Measurements from ENCODE around the gene ATXN10.
"Not testable (repeated sequence)": the region's sequence is repeated elsewhere in the genome, so short reads cannot be mapped to it uniquely, and the experiment has no call there.

ATXN10 gene

GRCh38 chr22:45656577-45656976 lies 15.1 kb upstream of the ATXN10 start:
- no peak for DNase-seq (ENCODE audit: extremely low read depth, low read depth)
- TF ChIP-seq CTCF (IDR thresholded peaks at IDR 0.05; ENCODE audit: low read depth, low read length), result no peak

DNA sequence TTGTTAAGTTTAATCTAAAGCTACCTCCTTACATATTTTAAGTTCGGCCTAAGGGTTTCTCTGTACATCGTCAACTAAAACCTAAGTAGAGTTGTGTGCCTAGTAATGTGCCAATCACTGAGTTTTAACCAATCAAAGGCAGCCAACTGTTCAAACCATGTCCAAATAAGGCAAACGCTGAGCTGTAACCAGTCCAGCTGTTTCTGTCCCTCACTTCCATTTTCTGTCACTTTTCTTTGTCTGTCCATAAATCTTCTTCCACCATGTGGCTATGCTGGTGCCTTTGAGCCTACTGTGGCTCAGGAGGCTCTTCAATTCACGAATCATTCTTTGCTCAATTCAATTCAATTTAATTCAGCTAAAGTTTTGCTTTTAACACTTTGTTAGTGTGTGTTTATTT lies 13.9 kb upstream of the ATXN10 start:
- TF ChIP-seq CTCF (IDR thresholded peaks at IDR 0.05; ENCODE audit: low read depth, low read length), result no peak
- no peak for DNase-seq (ENCODE audit: extremely low read depth, low read depth)

DNA sequence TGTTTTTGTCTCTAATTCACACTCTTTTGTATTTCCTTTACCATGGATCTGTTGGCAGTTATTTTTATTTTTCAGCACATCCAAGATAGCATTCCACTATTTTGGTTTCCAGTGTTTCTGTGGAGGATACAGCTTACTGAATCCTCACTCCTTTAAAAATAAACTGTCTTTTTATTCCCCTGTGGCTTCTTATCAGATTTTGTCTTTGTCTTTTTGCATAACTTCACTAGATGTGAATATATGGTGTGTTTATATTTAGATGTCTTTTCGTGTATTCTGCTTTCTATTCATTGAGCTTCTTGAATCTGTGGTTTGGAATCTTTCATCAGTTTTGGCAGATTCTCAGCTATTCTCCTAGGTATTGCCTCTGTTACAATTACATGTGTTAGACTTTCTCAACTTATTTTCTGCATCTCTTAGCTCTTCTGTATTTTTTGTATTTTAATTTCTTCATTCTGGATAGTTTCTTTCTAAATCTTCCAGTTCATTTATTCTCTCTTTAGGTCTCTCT lies 7.4 kb upstream of the ATXN10 start:
- TF ChIP-seq CTCF (IDR thresholded peaks at IDR 0.05; ENCODE audit: low read depth, low read length), result no peak
- DNase-seq (ENCODE audit: extremely low read depth, low read depth), result no peak

- TF ChIP-seq CTCF (IDR thresholded peaks at IDR 0.05; ENCODE audit: low read depth, low read length), result no peak
- DNase-seq (ENCODE audit: extremely low read depth, low read depth), result no peak
Observed at GRCh38 chr22:45667486-45667885, 4.1 kb upstream of the ATXN10 start.

DNA sequence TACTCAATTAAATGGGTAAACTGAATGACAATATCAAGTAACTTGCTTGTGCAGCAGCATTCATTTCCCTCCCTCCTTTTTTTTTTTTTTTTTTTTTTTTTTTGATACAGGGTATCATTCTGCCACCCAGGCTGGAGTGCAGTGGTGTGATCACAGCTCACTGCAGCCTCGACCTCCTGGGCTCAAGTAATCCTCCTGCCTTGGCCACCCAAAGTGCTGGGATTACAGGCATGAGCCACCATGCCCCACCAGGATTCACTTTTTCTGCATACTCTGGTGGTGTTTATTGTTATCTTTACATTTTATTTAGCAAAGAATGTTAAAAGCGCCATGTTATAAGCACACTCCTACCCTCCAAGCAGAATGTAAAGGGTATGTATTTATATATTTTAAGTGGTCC lies 1.3 kb upstream of the ATXN10 start:
- not testable (repeated sequence) for DNase-seq (ENCODE audit: extremely low read depth, low read depth)

DNA sequence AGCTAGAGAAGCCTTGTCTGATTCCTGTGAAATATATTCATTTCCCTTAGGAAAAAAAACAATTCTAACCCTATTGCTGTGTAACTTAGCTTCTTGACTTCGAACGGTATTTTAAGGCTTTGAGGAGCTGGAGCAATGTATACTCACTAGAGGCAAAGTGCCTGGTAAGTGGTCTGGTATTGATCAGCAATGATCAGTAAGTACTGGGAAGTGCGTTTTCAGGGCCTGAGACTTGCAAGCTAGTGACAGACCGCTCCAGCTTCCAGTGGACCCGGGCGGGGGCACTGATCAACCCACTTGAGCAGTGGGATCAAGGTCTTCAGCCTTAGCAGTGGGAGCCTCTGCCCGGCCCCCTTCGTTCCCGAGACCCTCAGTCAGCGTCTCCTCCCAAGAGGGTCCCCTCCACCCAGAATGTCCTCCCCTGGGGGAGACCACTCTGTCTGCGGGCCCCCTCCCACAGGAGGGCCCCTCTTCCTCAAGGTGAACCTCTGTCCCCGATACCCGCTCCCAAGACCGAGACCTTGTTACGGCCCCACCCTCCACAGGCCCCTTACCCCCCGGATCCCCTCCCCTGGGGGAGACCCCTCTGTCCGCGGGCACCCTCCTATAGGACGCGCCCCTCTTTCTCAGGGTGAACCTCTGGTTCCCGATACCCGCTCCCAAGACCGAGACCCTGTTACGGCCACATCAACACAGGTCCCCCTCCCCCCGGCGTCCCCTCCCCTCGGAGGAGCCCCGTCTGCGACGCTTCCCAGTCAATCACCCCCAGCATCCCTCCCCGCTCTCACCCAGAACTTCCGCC lies 452 bp upstream of the ATXN10 start:
- no peak for TF ChIP-seq CTCF (IDR thresholded peaks at IDR 0.05; ENCODE audit: low read depth, low read length)
- no peak for DNase-seq (ENCODE audit: extremely low read depth, low read depth)

DNA sequence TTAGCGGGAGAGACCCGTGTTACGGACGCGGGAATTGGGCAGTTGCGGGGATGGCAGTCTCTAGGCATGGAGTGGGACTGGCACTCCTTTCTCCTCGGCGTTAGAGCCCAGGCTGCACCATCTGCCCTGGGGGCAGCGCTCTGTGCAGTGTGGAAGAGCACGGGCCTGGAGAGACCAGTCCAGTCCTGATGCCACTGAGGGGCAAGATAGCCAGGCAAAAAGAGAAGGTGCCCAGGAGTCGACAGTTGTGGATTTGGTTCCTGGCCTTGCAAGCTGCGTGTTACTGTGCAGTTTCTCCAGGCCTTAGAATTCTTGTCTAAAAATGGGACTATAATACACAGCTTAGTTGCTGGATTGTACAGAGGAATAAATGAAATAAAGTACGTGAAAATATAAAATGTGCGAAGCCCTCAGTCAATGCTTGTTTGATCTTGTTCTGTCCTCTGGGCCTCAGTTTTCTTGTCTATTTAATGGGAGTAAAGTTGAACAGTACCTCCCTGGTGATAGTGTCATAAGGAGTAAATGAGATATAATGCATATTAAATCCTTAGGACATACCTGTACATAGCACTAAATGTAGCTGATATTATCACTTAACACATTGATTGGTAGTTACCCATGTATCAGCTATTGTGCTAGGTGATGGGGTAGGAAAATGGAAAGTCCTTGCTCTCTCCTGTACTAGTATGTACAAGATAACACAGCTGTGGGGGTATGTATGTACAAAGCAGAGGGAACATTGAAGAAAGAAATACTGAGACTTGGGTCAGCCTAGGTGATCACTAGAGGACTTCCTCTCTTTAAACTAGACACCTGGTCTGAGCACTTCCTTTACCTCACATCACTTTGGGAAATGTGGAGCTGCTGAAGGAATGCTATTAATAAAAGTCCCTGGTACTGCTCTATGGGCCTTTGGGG lies 1.2 kb downstream of the ATXN10 start:
- no peak for TF ChIP-seq CTCF (IDR thresholded peaks at IDR 0.05; ENCODE audit: low read depth, low read length)
- no peak for DNase-seq (ENCODE audit: extremely low read depth, low read depth)

Data from AG09319 (cell line).